Osteocyte (in vitro differentiated cells): ENCODE results near the gene CRACDL. TPM values are rescaled to one million over a fixed set of nuclear protein-coding genes. Genes with fewer than 3 reads are reported as not detected.

Source experiments
- DNase-seq: peaks from one replicate; pipeline ENCODE4 v3.0.0; 2021; ENCODE audit warnings: mixed read lengths; ENCODE audit not compliant: unreplicated experiment; ENCODE audit errors: extremely low spot score
- H3K27ac Mint-ChIP-seq: one replicate; pipeline ENCODE4 v1.8.0; 2021; ENCODE audit warnings: mild to moderate bottlenecking, mixed read lengths; ENCODE audit not compliant: unreplicated experiment
- H3K27me3 Mint-ChIP-seq: one replicate; pipeline ENCODE4 v1.8.0; 2021; ENCODE audit warnings: mixed read lengths; ENCODE audit not compliant: unreplicated experiment
- H3K36me3 Mint-ChIP-seq: one replicate; pipeline ENCODE4 v1.8.0; 2021; ENCODE audit warnings: mixed read lengths; ENCODE audit not compliant: unreplicated experiment
- H3K4me1 Mint-ChIP-seq: one replicate; pipeline ENCODE4 v1.8.0; 2021; ENCODE audit warnings: mixed read lengths; ENCODE audit not compliant: unreplicated experiment
- H3K4me3 Mint-ChIP-seq: one replicate; pipeline ENCODE4 v1.8.0; 2021; ENCODE audit warnings: mild to moderate bottlenecking, moderate library complexity, mixed read lengths; ENCODE audit not compliant: unreplicated experiment
- H3K9me3 Mint-ChIP-seq: one replicate; pipeline ENCODE4 v1.8.0; 2021; ENCODE audit warnings: mixed read lengths; ENCODE audit not compliant: unreplicated experiment
- total RNA-seq: library from RNA; stranded (reverse); gene quantifications from 2 replicates; pipeline ENCODE4 v1.2.1, GENCODE V29; 2021
- TF ChIP-seq, protein P1 (sequence below): fragments of 200-600 bp; sonication (generic); IDR thresholded peaks from 2 replicates; pipeline ENCODE4 v1.5.0; 2021; ENCODE audit warnings: antibody characterized with exemption, mild to moderate bottlenecking, moderate library complexity

CRACDL gene
- total RNA-seq, 1 donor from 2014 or later, result 1.3 TPM

DNA sequence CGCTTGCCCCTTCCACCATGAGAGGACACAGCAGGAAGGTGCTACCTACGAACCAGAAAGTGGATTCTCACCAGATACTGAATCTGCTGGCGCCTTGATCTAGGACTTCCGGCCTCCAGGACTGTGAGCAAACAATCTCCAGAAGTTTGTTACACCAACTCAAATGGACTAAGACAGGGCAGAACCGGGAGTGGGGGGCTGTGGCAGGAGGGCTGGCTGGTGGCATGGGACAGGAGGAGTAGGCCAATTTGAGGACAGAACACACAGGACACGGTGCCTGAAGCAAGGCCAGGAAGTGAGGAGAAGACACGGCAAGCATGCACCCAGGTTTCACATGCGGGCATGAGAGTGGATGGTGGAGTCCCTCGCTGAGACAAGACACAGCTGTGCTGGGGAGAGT is 40.1 kb downstream of the CRACDL start:
- Mint-ChIP-seq H3K27ac (no peak overlapping the region), H3K36me3 (no peaks in the 10 kb centered on the region), H3K4me3 (no peak overlapping the region), H3K9me3 (peaks cover 3% of the 10 kb centered on the region), H3K4me1 (peaks cover 2% of the 10 kb centered on the region), H3K27me3 (peaks cover 34% of the 10 kb centered on the region)
- DNase-seq, result peak; percentile 57
- TF ChIP-seq, protein P1, sequence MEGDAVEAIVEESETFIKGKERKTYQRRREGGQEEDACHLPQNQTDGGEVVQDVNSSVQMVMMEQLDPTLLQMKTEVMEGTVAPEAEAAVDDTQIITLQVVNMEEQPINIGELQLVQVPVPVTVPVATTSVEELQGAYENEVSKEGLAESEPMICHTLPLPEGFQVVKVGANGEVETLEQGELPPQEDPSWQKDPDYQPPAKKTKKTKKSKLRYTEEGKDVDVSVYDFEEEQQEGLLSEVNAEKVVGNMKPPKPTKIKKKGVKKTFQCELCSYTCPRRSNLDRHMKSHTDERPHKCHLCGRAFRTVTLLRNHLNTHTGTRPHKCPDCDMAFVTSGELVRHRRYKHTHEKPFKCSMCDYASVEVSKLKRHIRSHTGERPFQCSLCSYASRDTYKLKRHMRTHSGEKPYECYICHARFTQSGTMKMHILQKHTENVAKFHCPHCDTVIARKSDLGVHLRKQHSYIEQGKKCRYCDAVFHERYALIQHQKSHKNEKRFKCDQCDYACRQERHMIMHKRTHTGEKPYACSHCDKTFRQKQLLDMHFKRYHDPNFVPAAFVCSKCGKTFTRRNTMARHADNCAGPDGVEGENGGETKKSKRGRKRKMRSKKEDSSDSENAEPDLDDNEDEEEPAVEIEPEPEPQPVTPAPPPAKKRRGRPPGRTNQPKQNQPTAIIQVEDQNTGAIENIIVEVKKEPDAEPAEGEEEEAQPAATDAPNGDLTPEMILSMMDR, result no peak

DNA sequence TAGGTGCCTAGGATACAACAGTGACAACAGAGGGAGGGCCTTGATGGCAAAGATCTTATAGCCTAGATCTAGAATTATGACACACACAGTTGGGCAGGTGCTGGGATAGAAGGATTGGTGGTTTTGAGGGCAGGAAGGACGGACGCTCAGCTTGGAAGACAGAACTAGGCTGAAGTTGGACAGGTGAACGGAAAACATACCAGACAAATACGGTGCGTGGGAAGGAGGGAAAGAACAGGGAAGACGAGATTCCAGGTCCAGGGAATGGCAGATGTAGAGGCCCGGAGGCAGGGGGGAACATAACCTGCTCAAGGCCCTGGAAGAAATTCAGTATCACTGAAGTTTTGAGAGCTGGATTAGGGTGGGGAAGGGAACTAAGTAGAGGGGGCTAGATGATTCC is 40.8 kb downstream of the CRACDL start:
- H3K4me3 Mint-ChIP-seq, result no peak overlapping the region
- no peaks in the 10 kb centered on the region for H3K36me3 Mint-ChIP-seq
- peaks cover 2% of the 10 kb centered on the region for H3K4me1 Mint-ChIP-seq
- H3K27me3 Mint-ChIP-seq, result peaks cover 35% of the 10 kb centered on the region
- H3K27ac Mint-ChIP-seq, result no peak overlapping the region
- TF ChIP-seq, protein P1, result no peak
- peak; percentile 48 for DNase-seq
- peaks cover 5% of the 10 kb centered on the region for H3K9me3 Mint-ChIP-seq

DNA sequence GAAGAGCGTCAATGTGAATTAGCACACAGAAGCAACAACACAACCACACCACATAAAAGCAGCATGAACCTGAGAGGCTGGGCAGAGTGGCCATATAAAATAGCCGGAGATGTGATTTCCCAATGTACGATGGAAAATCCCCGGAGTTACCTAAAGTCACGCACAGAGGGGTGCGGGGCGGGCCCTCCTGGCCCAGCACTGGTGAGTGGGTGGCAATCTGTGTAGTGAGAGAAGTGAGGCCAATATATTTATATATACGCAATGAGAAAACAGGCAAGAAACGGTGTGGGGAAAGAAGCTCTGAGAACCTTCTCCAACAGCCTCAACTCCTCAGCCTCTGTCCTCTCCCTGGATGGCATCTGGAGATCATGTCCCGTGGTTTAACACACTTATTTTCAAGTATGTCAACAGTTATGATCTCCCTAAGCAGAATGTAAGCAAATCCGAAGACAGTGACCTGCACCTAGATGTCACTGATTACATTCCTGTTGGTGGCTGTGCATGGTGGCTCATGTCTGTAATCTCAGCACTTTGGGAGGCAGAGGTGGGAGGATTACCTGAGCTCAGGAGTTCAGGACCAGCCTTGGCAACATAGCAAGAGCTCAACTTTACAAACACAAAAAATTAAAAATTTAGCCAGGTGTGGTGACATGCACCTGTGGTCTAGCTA is 41.6 kb downstream of the CRACDL start:
- no peaks in the 10 kb centered on the region for H3K36me3 Mint-ChIP-seq
- peaks cover 2% of the 10 kb centered on the region for H3K4me1 Mint-ChIP-seq
- peaks cover 40% of the 10 kb centered on the region for H3K27me3 Mint-ChIP-seq
- H3K4me3 Mint-ChIP-seq, result no peak overlapping the region
- no peak overlapping the region for H3K27ac Mint-ChIP-seq
- H3K9me3 Mint-ChIP-seq, result peaks cover 12% of the 10 kb centered on the region
- TF ChIP-seq, protein P1, result no peak
- peak; percentile 17 for DNase-seq

DNA sequence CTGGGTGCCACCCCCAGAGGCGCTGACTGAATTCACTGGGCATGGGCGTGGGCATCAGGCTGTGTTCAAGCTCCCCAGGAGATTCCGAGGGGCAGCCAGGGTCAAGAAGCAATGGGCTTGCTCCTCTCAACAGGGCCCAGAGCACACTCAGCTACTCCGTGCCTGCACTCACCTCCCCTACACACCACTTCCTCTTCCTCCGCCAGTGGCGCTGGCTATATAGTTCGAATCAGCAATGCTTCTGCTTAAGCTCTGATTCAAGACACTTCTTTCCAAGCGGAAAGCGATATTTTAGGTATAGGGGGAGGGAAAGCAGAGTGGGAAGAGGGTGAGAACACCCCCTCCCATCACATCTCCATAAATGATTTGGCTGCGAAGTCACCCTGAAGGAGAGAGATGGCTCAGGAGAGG is 42.1 kb downstream of the CRACDL start:
- TF ChIP-seq, protein P1, result no peak
- H3K4me1 Mint-ChIP-seq, result no peaks in the 10 kb centered on the region
- no peak overlapping the region for H3K27ac Mint-ChIP-seq
- peaks cover 38% of the 10 kb centered on the region for H3K27me3 Mint-ChIP-seq
- no peaks in the 10 kb centered on the region for H3K36me3 Mint-ChIP-seq
- no peak overlapping the region for H3K4me3 Mint-ChIP-seq
- peaks cover 9% of the 10 kb centered on the region for H3K9me3 Mint-ChIP-seq
- peak; percentile 82 for DNase-seq

DNA sequence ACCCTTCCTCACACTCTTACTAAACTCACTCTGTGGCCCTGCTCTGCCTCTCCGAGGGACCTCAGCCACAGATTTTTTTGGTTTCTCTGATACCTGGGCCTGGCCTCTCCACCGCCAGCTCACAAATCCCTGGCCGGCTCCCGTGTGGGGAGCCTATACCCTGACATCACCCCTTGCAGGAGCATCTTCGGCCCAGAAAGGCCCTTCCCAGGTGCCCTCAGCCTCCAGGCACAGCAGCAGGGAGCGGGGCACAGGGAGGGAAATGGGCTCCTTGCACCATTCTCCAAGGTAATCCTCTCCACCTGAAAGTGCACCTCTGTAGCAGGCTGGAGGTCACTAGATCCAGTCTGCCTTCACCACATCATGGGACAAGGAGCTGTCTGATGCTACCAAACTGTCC is 43.2 kb downstream of the CRACDL start:
- TF ChIP-seq, protein P1, result no peak
- Mint-ChIP-seq H3K9me3 (peaks cover 16% of the 10 kb centered on the region), H3K4me1 (no peaks in the 10 kb centered on the region), H3K27ac (no peak overlapping the region), H3K27me3 (peaks cover 35% of the 10 kb centered on the region), H3K4me3 (no peak overlapping the region), H3K36me3 (no peaks in the 10 kb centered on the region)
- peak; percentile 80 for DNase-seq
